Neural progenitor cell (in vitro differentiated cells): ENCODE results near the gene THYN1. TPM values are rescaled to one million over a fixed set of nuclear protein-coding genes. Genes with fewer than 3 reads are reported as not detected.
A peak's percentile ranks its signal among the peaks of the same experiment; 100 is the strongest.

Experiments used
- DNase-seq: peaks from one replicate; pipeline ENCODE4 v3.0.0-alpha.2; 2016; ENCODE audit warnings: low spot score
- H2AFZ ChIP-seq: fragments of 200-600 bp; sonication (generic); replicated peaks from 2 replicates; pipeline ENCODE4 v1.6.1; 2016; ENCODE audit warnings: antibody characterized with exemption
- H3F3A ChIP-seq: fragments of 200-600 bp; sonication (generic); 2 replicates; pipeline ENCODE4 v1.6.1; 2016; ENCODE audit warnings: antibody characterized with exemption, low read depth
- H3K27ac ChIP-seq: fragments of 200-600 bp; sonication (generic); 2 replicates; pipeline ENCODE4 v1.5.1; 2016; ENCODE audit warnings: mild to moderate bottlenecking
- H3K27me3 ChIP-seq: fragments of 200-600 bp; sonication (generic); 2 replicates; pipeline ENCODE4 v1.6.1; 2016; ENCODE audit warnings: mild to moderate bottlenecking, moderate library complexity
- H3K36me3 ChIP-seq: fragments of 200-600 bp; sonication (generic); 2 replicates; pipeline ENCODE4 v1.5.1; 2016
- H3K4me1 ChIP-seq: fragments of 200-600 bp; sonication (generic); 2 replicates; pipeline ENCODE4 v1.6.1; 2016; ENCODE audit warnings: mixed run types
- H3K4me2 ChIP-seq: fragments of 200-600 bp; sonication (generic); 2 replicates; pipeline ENCODE4 v1.6.1; 2016
- H3K4me3 ChIP-seq: fragments of 200-600 bp; sonication (generic); 2 replicates; pipeline ENCODE4 v1.5.1; 2016
- H3K79me2 ChIP-seq: fragments of 200-600 bp; sonication (generic); 2 replicates; pipeline ENCODE4 v1.6.1; 2016; ENCODE audit warnings: low read depth
- H3K9ac ChIP-seq: fragments of 200-600 bp; sonication (generic); 2 replicates; pipeline ENCODE4 v1.6.1; 2016
- H3K9me3 ChIP-seq: fragments of 200-600 bp; sonication (generic); 2 replicates; pipeline ENCODE4 v1.5.1; 2016; ENCODE audit warnings: low read depth
- H4K20me1 ChIP-seq: fragments of 200-600 bp; sonication (generic); 2 replicates; pipeline ENCODE4 v1.6.1; 2016; ENCODE audit warnings: low read depth
- H3K27ac Mint-ChIP-seq: 3 replicates; pipeline ENCODE4 v1.8.0; 2021; ENCODE audit warnings: mixed read lengths
- H3K27me3 Mint-ChIP-seq: 2 replicates; pipeline ENCODE4 v1.8.0; 2022; ENCODE audit warnings: low read depth, mild to moderate bottlenecking, inconsistent platforms, moderate library complexity, mixed read lengths; ENCODE audit not compliant: insufficient read depth
- H3K36me3 Mint-ChIP-seq: 3 replicates; pipeline ENCODE4 v1.8.0; 2021; ENCODE audit warnings: mixed read lengths
- H3K4me1 Mint-ChIP-seq: 3 replicates; pipeline ENCODE4 v1.8.0; 2021; ENCODE audit warnings: mixed read lengths
- H3K4me3 Mint-ChIP-seq: 3 replicates; pipeline ENCODE4 v1.8.0; 2021; ENCODE audit warnings: mild to moderate bottlenecking, moderate library complexity, mixed read lengths
- H3K9me3 Mint-ChIP-seq: 3 replicates; pipeline ENCODE4 v1.8.0; 2020; ENCODE audit warnings: mixed read lengths
- CTCF ChIP-seq: fragments of 200-600 bp; sonication (generic); IDR thresholded peaks from 2 replicates; pipeline ENCODE4 v1.5.1; 2017; ENCODE audit warnings: antibody characterized with exemption, mild to moderate bottlenecking
- EZH2 ChIP-seq: fragments of 200-600 bp; sonication (generic); IDR thresholded peaks from 2 replicates; pipeline ENCODE4 v1.6.1; 2017; ENCODE audit warnings: antibody characterized with exemption, mild to moderate bottlenecking, moderate library complexity
- EZH2phosphoT487 ChIP-seq: fragments of 200-600 bp; sonication (generic); IDR thresholded peaks from 2 replicates; pipeline ENCODE4 v1.6.1; 2017; ENCODE audit warnings: antibody characterized with exemption
- total RNA-seq: library from RNA; depleted of rRNA; stranded (reverse); fragments of >200 nt; gene quantifications from 2 replicates; pipeline ENCODE4 v1.2.3, GENCODE V29; 2015; ENCODE audit warnings: low replicate concordance

Gene THYN1
- total RNA-seq, 1 donor from 2014 or later = 109 TPM

GRCh38 chr11:134228625-134229024 lies 24.5 kb downstream of the THYN1 start:
- Histone ChIP-seq H3K9ac (no peak overlapping the region), H2AFZ (no peak overlapping the region), H3K27ac (no peak overlapping the region), H3K4me1 (peaks cover 9% of the 10 kb centered on the region), H4K20me1 (peaks cover 20% of the 10 kb centered on the region), H3K36me3 (no peaks in the 10 kb centered on the region), H3K4me3 (no peak overlapping the region), H3K27me3 (peaks cover 14% of the 10 kb centered on the region), H3F3A (no peaks in the 10 kb centered on the region), H3K4me2 (no peak overlapping the region), H3K79me2 (peaks cover 17% of the 10 kb centered on the region), H3K9me3 (no peaks in the 10 kb centered on the region)
- Mint-ChIP-seq H3K27me3 (peaks cover 7% of the 10 kb centered on the region), H3K9me3 (no peaks in the 10 kb centered on the region), H3K4me1 (peaks cover 39% of the 10 kb centered on the region), H3K4me3 (no peak overlapping the region), H3K27ac (no peak overlapping the region), H3K36me3 (no peaks in the 10 kb centered on the region)
- no peak for DNase-seq
- TF ChIP-seq EZH2 = no peak
- no peak for TF ChIP-seq CTCF
- no peak for TF ChIP-seq EZH2phosphoT487

- DNase-seq = no peak
- peaks cover 34% of the 10 kb centered on the region for H3K79me2 ChIP-seq
- H3K27me3 ChIP-seq = peaks cover 14% of the 10 kb centered on the region
- no peaks in the 10 kb centered on the region for H3F3A ChIP-seq
- Mint-ChIP-seq H3K4me3 (peak overlapping the region; percentile 69), H3K27ac (no peak overlapping the region), H3K36me3 (no peaks in the 10 kb centered on the region), H3K9me3 (no peaks in the 10 kb centered on the region), H3K4me1 (peaks cover 43% of the 10 kb centered on the region), H3K27me3 (peaks cover 4% of the 10 kb centered on the region)
- H2AFZ ChIP-seq = no peak overlapping the region
- no peak overlapping the region for H3K27ac ChIP-seq
- no peak overlapping the region for H3K4me2 ChIP-seq
- no peak overlapping the region for H3K4me3 ChIP-seq
- TF ChIP-seq EZH2 = no peak
- TF ChIP-seq EZH2phosphoT487 = no peak
- TF ChIP-seq CTCF = no peak
- H3K4me1 ChIP-seq = peaks cover 19% of the 10 kb centered on the region
- H3K9ac ChIP-seq = no peak overlapping the region
- H4K20me1 ChIP-seq = peaks cover 28% of the 10 kb centered on the region
- no peaks in the 10 kb centered on the region for H3K9me3 ChIP-seq
- H3K36me3 ChIP-seq = no peaks in the 10 kb centered on the region
Observed at GRCh38 chr11:134226806-134227325, 26.3 kb downstream of the THYN1 start.

- peak overlapping the region; percentile 80 for H3K4me3 ChIP-seq
- Mint-ChIP-seq H3K27me3 (peaks cover 4% of the 10 kb centered on the region), H3K9me3 (no peaks in the 10 kb centered on the region), H3K4me1 (peaks cover 40% of the 10 kb centered on the region), H3K27ac (no peak overlapping the region), H3K4me3 (peak overlapping the region; percentile 96), H3K36me3 (no peaks in the 10 kb centered on the region)
- peaks cover 53% of the 10 kb centered on the region for H3K79me2 ChIP-seq
- H3K27ac ChIP-seq = no peak overlapping the region
- H3F3A ChIP-seq = no peaks in the 10 kb centered on the region
- H3K9me3 ChIP-seq = no peaks in the 10 kb centered on the region
- DNase-seq = peak; percentile 80
- peak overlapping the region; percentile 81 for H3K4me2 ChIP-seq
- H3K36me3 ChIP-seq = no peaks in the 10 kb centered on the region
- no peak for TF ChIP-seq EZH2phosphoT487
- TF ChIP-seq CTCF = no peak
- TF ChIP-seq EZH2 = no peak
- H4K20me1 ChIP-seq = peaks cover 28% of the 10 kb centered on the region
- peak overlapping the region; percentile 97 for H2AFZ ChIP-seq
- H3K27me3 ChIP-seq = peaks cover 14% of the 10 kb centered on the region
- peaks cover 19% of the 10 kb centered on the region for H3K4me1 ChIP-seq
- peak overlapping the region; percentile 62 for H3K9ac ChIP-seq
Observed at GRCh38 chr11:134224710-134225664, 28.2 kb downstream of the THYN1 start.
